ENCODE measurements around the gene TNFRSF25. TPM values are rescaled to one million over a fixed set of nuclear protein-coding genes. Genes with fewer than 3 reads are reported as not detected.

Gene TNFRSF25
- total RNA-seq, 1 experiment from 2014 or later = 19.5 TPM

GRCh38 chr1:6515771-6516170, 49.8 kb upstream of the TNFRSF25 start (continued):
- no peak for TF ChIP-seq ZBTB43 (CRISPR knock-in tag; IDR thresholded peaks at IDR 0.05)
- no peak for TF ChIP-seq ATF6 (CRISPR knock-in tag; IDR thresholded peaks at IDR 0.05)
- no peak for TF ChIP-seq MYBL2 (CRISPR knock-in tag; IDR thresholded peaks at IDR 0.05)
- TF ChIP-seq SOX15 (CRISPR knock-in tag; IDR thresholded peaks at IDR 0.05) = no peak
- no peak for TF ChIP-seq PRDM15 (CRISPR knock-in tag; IDR thresholded peaks at IDR 0.05)
- no peak for TF ChIP-seq KAT7 (CRISPR knock-in tag; IDR thresholded peaks at IDR 0.05; ENCODE audit: borderline replicate concordance)
- TF ChIP-seq CBFB (CRISPR knock-in tag; IDR thresholded peaks at IDR 0.05; ENCODE audit: low read depth) = no peak
- TF ChIP-seq SP1 (CRISPR knock-in tag; conservative IDR thresholded peaks at IDR 0.05) = no peak

- H3K4me3 Mint-ChIP-seq = no peak overlapping the region
- H3K36me3 Mint-ChIP-seq = no peaks in the 10 kb centered on the region
- no peaks in the 10 kb centered on the region for H3K27me3 Mint-ChIP-seq (ENCODE audit: low read depth)
- H3K4me1 Mint-ChIP-seq = no peaks in the 10 kb centered on the region
- TF ChIP-seq ZNF317 (CRISPR knock-in tag; IDR thresholded peaks at IDR 0.05; ENCODE audit: borderline replicate concordance, low read depth) = no peak
- TF ChIP-seq NFE2L1 (CRISPR knock-in tag; IDR thresholded peaks at IDR 0.05) = no peak
- no peak for TF ChIP-seq ERG (CRISPR knock-in tag; IDR thresholded peaks at IDR 0.05)
- no peak for TF ChIP-seq NFYB (CRISPR knock-in tag; conservative IDR thresholded peaks at IDR 0.05; ENCODE audit: low read depth)
- no peak for TF ChIP-seq OVOL2 (CRISPR knock-in tag; IDR thresholded peaks at IDR 0.05; ENCODE audit: borderline replicate concordance)
- no peak for TF ChIP-seq HMGXB4 (CRISPR knock-in tag; IDR thresholded peaks at IDR 0.05)
- no peak for TF ChIP-seq ARID4B (CRISPR knock-in tag; IDR thresholded peaks at IDR 0.05; ENCODE audit: borderline replicate concordance)
- no peak for TF ChIP-seq PREB (CRISPR knock-in tag; IDR thresholded peaks at IDR 0.05; ENCODE audit: borderline replicate concordance)
- TF ChIP-seq SMAD4 (CRISPR knock-in tag; IDR thresholded peaks at IDR 0.05) = no peak
- TF ChIP-seq FOXK1 (CRISPR knock-in tag; IDR thresholded peaks at IDR 0.05) = no peak
- TF ChIP-seq ZNF416 (CRISPR knock-in tag; IDR thresholded peaks at IDR 0.05) = no peak
- DNase-seq (ENCODE audit: low spot score) = no peak
- ChIA-PET POLR2A (no interaction called here), CTCF (interaction anchor here (0.6 to 2.0 kb wide), 10 partner anchors 10 to 133 kb away, joined by 3 to 12 read pairs (median 4); partner anchors contain the start of gene PLEKHG5)
- no peaks in the 10 kb centered on the region for H3K9me3 Mint-ChIP-seq
- H3K27ac Mint-ChIP-seq = no peak overlapping the region
- ATAC-seq = no peak
Observed at GRCh38 chr1:6513320-6513801, 47.4 kb upstream of the TNFRSF25 start.
